ENCODE data around the gene CEACAM16.

DNA sequence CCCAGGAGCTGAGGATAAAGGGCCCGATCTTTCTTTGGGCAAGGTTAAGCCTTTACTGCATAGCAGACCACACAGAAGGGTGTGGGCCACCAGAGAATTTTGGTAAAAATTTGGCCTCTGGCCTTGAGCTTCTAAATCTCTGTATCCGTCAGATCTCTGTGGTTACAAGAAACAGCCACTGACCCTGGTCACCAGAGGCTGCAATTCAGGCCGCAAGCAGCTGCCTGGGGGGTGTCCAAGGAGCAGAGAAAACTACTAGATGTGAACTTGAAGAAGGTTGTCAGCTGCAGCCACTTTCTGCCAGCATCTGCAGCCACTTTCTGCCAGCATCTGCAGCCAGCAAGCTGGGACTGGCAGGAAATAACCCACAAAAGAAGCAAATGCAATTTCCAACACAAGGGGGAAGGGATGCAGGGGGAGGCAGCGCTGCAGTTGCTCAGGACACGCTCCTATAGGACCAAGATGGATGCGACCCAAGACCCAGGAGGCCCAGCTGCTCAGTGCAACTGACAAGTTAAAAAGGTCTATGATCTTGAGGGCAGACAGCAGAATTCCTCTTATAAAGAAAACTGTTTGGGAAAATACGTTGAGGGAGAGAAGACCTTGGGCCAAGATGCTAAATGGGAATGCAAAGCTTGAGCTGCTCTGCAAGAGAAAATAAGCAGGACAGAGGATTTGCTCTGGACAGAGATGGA, 36.1 kb upstream of the CEACAM16 start:
- TF ChIP-seq, protein P1, sequence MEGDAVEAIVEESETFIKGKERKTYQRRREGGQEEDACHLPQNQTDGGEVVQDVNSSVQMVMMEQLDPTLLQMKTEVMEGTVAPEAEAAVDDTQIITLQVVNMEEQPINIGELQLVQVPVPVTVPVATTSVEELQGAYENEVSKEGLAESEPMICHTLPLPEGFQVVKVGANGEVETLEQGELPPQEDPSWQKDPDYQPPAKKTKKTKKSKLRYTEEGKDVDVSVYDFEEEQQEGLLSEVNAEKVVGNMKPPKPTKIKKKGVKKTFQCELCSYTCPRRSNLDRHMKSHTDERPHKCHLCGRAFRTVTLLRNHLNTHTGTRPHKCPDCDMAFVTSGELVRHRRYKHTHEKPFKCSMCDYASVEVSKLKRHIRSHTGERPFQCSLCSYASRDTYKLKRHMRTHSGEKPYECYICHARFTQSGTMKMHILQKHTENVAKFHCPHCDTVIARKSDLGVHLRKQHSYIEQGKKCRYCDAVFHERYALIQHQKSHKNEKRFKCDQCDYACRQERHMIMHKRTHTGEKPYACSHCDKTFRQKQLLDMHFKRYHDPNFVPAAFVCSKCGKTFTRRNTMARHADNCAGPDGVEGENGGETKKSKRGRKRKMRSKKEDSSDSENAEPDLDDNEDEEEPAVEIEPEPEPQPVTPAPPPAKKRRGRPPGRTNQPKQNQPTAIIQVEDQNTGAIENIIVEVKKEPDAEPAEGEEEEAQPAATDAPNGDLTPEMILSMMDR (conservative IDR thresholded peaks at IDR 0.05; ENCODE audit: low read length), result no peak
- no peak for TF ChIP-seq EZH2phosphoT487 (IDR thresholded peaks at IDR 0.05; ENCODE audit: borderline replicate concordance, low read depth, low read length)

Data from OCI-LY7 (cell line).